Measurements from ENCODE around the gene NAT8L.

The NAT8L gene

GRCh38 chr4:2070421-2071251 is 11.5 kb downstream of the NAT8L start:
- Histone ChIP-seq H3K27me3 (ENCODE audit: insufficient read depth, low read length) (no peaks in the 10 kb centered on the region), H3K4me1 (ENCODE audit: insufficient read depth, low read length) (peaks cover 49% of the 10 kb centered on the region), H2AFZ (ENCODE audit: low read depth, low read length) (no peak overlapping the region), H3K36me3 (ENCODE audit: insufficient read depth, low read length) (no peaks in the 10 kb centered on the region), H3K9me3 (ENCODE audit: low read length) (no peaks in the 10 kb centered on the region), H3K4me3 (ENCODE audit: low read length) (no peak overlapping the region)

GRCh38 chr4:2071252-2071911 is 12.3 kb downstream of the NAT8L start:
- Histone ChIP-seq H3K27me3 (ENCODE audit: insufficient read depth, low read length) (no peaks in the 10 kb centered on the region), H3K36me3 (ENCODE audit: insufficient read depth, low read length) (no peaks in the 10 kb centered on the region), H3K4me1 (ENCODE audit: insufficient read depth, low read length) (peaks cover 49% of the 10 kb centered on the region), H3K9me3 (ENCODE audit: low read length) (no peaks in the 10 kb centered on the region), H2AFZ (ENCODE audit: low read depth, low read length) (no peak overlapping the region), H3K4me3 (ENCODE audit: low read length) (no peak overlapping the region)

- peaks cover 49% of the 10 kb centered on the region for H3K4me1 ChIP-seq (ENCODE audit: insufficient read depth, low read length)
- H3K27me3 ChIP-seq (ENCODE audit: insufficient read depth, low read length) = no peaks in the 10 kb centered on the region
- no peaks in the 10 kb centered on the region for H3K36me3 ChIP-seq (ENCODE audit: insufficient read depth, low read length)
- no peaks in the 10 kb centered on the region for H3K9me3 ChIP-seq (ENCODE audit: low read length)
- no peak overlapping the region for H2AFZ ChIP-seq (ENCODE audit: low read depth, low read length)
- no peak overlapping the region for H3K4me3 ChIP-seq (ENCODE audit: low read length)
Observed at GRCh38 chr4:2071912-2072867, 13.1 kb downstream of the NAT8L start.

- no peaks in the 10 kb centered on the region for H3K27me3 ChIP-seq (ENCODE audit: insufficient read depth, low read length)
- H3K4me1 ChIP-seq (ENCODE audit: insufficient read depth, low read length) = peaks cover 49% of the 10 kb centered on the region
Observed at GRCh38 chr4:2072971-2073807, 14.1 kb downstream of the NAT8L start.

GRCh38 chr4:2073808-2074481 is 14.8 kb downstream of the NAT8L start:
- Histone ChIP-seq H3K9me3 (ENCODE audit: low read length) (no peaks in the 10 kb centered on the region), H3K36me3 (ENCODE audit: insufficient read depth, low read length) (no peaks in the 10 kb centered on the region), H3K27me3 (ENCODE audit: insufficient read depth, low read length) (no peaks in the 10 kb centered on the region), H3K4me3 (ENCODE audit: low read length) (no peak overlapping the region), H2AFZ (ENCODE audit: low read depth, low read length) (no peak overlapping the region), H3K4me1 (ENCODE audit: insufficient read depth, low read length) (peaks cover 45% of the 10 kb centered on the region)

More at GRCh38 chr4:2072971-2073807, 14.1 kb downstream of the NAT8L start:
- no peaks in the 10 kb centered on the region for H3K36me3 ChIP-seq (ENCODE audit: insufficient read depth, low read length)
- H3K4me3 ChIP-seq (ENCODE audit: low read length) = no peak overlapping the region
- no peak overlapping the region for H2AFZ ChIP-seq (ENCODE audit: low read depth, low read length)
- H3K9me3 ChIP-seq (ENCODE audit: low read length) = no peaks in the 10 kb centered on the region

- H3K36me3 ChIP-seq (ENCODE audit: insufficient read depth, low read length) = no peaks in the 10 kb centered on the region
- H3K9me3 ChIP-seq (ENCODE audit: low read length) = no peaks in the 10 kb centered on the region
- no peak overlapping the region for H2AFZ ChIP-seq (ENCODE audit: low read depth, low read length)
- no peak overlapping the region for H3K4me3 ChIP-seq (ENCODE audit: low read length)
- peaks cover 45% of the 10 kb centered on the region for H3K4me1 ChIP-seq (ENCODE audit: insufficient read depth, low read length)
- no peaks in the 10 kb centered on the region for H3K27me3 ChIP-seq (ENCODE audit: insufficient read depth, low read length)
Observed at GRCh38 chr4:2074588-2074987, 15.5 kb downstream of the NAT8L start.

GRCh38 chr4:2075171-2075986 is 16.3 kb downstream of the NAT8L start:
- no peaks in the 10 kb centered on the region for H3K27me3 ChIP-seq (ENCODE audit: insufficient read depth, low read length)
- H3K4me1 ChIP-seq (ENCODE audit: insufficient read depth, low read length) = peaks cover 41% of the 10 kb centered on the region
- H3K9me3 ChIP-seq (ENCODE audit: low read length) = no peaks in the 10 kb centered on the region
- no peaks in the 10 kb centered on the region for H3K36me3 ChIP-seq (ENCODE audit: insufficient read depth, low read length)
- H2AFZ ChIP-seq (ENCODE audit: low read depth, low read length) = no peak overlapping the region
- no peak overlapping the region for H3K4me3 ChIP-seq (ENCODE audit: low read length)

- Histone ChIP-seq H3K4me1 (ENCODE audit: insufficient read depth, low read length) (peaks cover 33% of the 10 kb centered on the region), H3K4me3 (ENCODE audit: low read length) (no peak overlapping the region), H3K9me3 (ENCODE audit: low read length) (no peaks in the 10 kb centered on the region), H3K36me3 (ENCODE audit: insufficient read depth, low read length) (no peaks in the 10 kb centered on the region), H3K27me3 (ENCODE audit: insufficient read depth, low read length) (no peaks in the 10 kb centered on the region), H2AFZ (ENCODE audit: low read depth, low read length) (no peak overlapping the region)
Observed at GRCh38 chr4:2075987-2076907, 17.1 kb downstream of the NAT8L start.

- Histone ChIP-seq H3K27me3 (ENCODE audit: insufficient read depth, low read length) (no peaks in the 10 kb centered on the region), H3K4me1 (ENCODE audit: insufficient read depth, low read length) (peaks cover 26% of the 10 kb centered on the region), H3K36me3 (ENCODE audit: insufficient read depth, low read length) (no peaks in the 10 kb centered on the region), H2AFZ (ENCODE audit: low read depth, low read length) (no peak overlapping the region), H3K4me3 (ENCODE audit: low read length) (no peak overlapping the region), H3K9me3 (ENCODE audit: low read length) (no peaks in the 10 kb centered on the region)
Observed at GRCh38 chr4:2076908-2077536, 17.9 kb downstream of the NAT8L start.

All from neuron (in vitro differentiated cells).